Spinal cord (tissue), 10 donors: ENCODE measurements around the gene SETD7. TPM values are rescaled to one million over a fixed set of nuclear protein-coding genes. Genes with fewer than 3 reads are reported as not detected.
"Not testable (repeated sequence)": the region's sequence is repeated elsewhere in the genome, so short reads cannot be mapped to it uniquely, and the experiment has no call there.

Experiments
- DNase-seq, 6 donors: peaks; one replicate each; pipeline versions ENCODE4 v3.0.0 to v3.0.0-alpha.2; 2013 to 2015; ENCODE audit warnings: low spot score in 6 of 6, low read depth in 4 of 6
- H3K27ac ChIP-seq: one replicate; pipeline ENCODE4 v1.5.1; 2013; ENCODE audit warnings: low read depth, low read length, control low read depth
- H3K27me3 ChIP-seq: one replicate; pipeline ENCODE4 v1.6.1; 2013; ENCODE audit warnings: low read length; ENCODE audit not compliant: control insufficient read depth, insufficient read depth
- H3K36me3 ChIP-seq: one replicate; pipeline ENCODE4 v1.6.1; 2013; ENCODE audit warnings: low read length; ENCODE audit not compliant: control insufficient read depth, insufficient read depth
- H3K4me1 ChIP-seq: one replicate; pipeline ENCODE4 v1.6.1; 2013; ENCODE audit warnings: low read length; ENCODE audit not compliant: control insufficient read depth, insufficient read depth
- H3K4me3 ChIP-seq: one replicate; pipeline ENCODE4 v1.5.1; 2013; ENCODE audit warnings: low read depth, low read length, control low read depth
- H3K9me3 ChIP-seq: one replicate; pipeline ENCODE4 v1.6.1; 2013; ENCODE audit warnings: low read length; ENCODE audit not compliant: control insufficient read depth, insufficient read depth
- WGBS: methylation state at CpG from one replicate; pipeline ENCODE4 v1.1.5; 2013; ENCODE audit warnings: missing lambda C conversion rate; ENCODE audit not compliant: insufficient coverage; 5-methylcytosine and 5-hydroxymethylcytosine counted together
- polyA plus RNA-seq, 2 donors: library from polyadenylated mRNA; unstranded; fragments of 120-200 nt; gene quantifications; one replicate each; pipeline ENCODE4 v1.2.1, GENCODE V29; 2013; ENCODE audit not compliant: insufficient read length in 2 of 2
- total RNA-seq, 2 donors: library from RNA; depleted of rRNA in 1 of 2; stranded (reverse); fragments of 120-200 nt in 1 of 2; fragments of >200 nt in 1 of 2; gene quantifications; one replicate each; pipeline versions ENCODE4 v1.2.3 to v1.2.4, GENCODE V29; 2013 to 2014
- donor health status: healthy.

SETD7 gene
- total and polyA plus RNA-seq, 4 donors = 13.2 to 41.0 (median 24.6) TPM

- Histone ChIP-seq H3K36me3 (no peaks in the 10 kb centered on the region), H3K4me1 (no peaks in the 10 kb centered on the region), H3K9me3 (no peaks in the 10 kb centered on the region), H3K4me3 (no peak overlapping the region), H3K27me3 (no peaks in the 10 kb centered on the region), H3K27ac (no peak overlapping the region)
- DNase-seq = no peak
- WGBS = no CpG with 5 or more reads among the region's 4 CpGs
These were observed 90.1 kb downstream of the SETD7 start for GRCh38 chr4:139465922-139466321.

DNA sequence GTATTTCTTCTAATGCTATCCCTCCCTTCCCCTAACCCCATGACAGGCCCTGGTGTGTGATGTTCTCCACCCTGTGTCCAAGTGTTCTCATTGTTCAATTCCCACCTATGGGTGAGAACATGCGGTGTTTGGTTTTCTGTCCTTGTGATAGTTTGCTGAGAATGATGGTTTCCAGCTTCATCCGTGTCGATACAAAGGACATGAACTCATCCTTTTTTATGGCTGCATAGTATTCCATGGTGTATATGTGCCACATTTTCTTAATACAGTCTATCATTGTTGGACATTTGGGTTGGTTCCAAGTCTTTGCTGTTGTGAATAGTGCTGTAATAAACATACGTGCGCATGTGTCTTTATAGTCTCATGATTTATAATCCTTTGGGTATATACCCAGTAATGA lies 91.5 kb downstream of the SETD7 start:
- no CpG with 5 or more reads among the region's 5 CpGs for WGBS
- H3K27me3 ChIP-seq, H3K4me3 ChIP-seq: not testable (repeated sequence)

DNA sequence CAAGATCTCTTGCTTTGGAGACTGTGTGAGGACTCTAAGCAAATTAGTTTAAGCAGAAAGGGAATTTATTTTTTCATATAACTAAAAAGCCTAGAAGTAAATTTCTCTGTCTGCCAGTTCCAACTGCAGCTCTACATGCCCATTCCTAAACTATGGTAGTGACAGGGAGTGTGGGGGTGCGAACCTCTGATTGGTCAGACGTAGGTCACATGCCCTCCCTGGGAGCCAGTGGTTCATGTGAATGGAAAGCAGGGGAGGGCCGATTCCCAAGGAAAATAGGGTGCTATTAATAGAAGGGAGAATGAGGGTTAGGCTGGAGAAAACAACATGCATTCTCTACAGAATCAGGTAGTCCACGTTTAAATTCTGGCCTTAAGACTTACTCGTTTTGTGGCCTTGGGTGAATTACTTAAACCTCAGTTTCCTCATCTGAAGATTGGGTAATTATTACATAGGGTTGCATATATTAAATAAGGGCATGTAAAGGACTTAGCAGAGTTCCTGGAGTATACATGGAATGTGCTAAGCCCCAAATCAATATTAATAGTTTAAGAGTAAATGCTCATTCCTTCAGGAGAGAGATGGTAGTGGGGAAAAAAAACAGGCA lies 94.9 kb downstream of the SETD7 start:
- no peaks in the 10 kb centered on the region for H3K4me1 ChIP-seq
- H3K27ac ChIP-seq = no peak overlapping the region
- H3K4me3 ChIP-seq = no peak overlapping the region
- no peak for DNase-seq
- no peaks in the 10 kb centered on the region for H3K27me3 ChIP-seq
- WGBS = 67% methylated on average over 3 of the region's 5 CpGs
- no peaks in the 10 kb centered on the region for H3K9me3 ChIP-seq
- H3K36me3 ChIP-seq = no peaks in the 10 kb centered on the region

More for the DNA sequence above, 91.5 kb downstream of the SETD7 start:
- H3K4me1 ChIP-seq, DNase-seq, H3K27ac ChIP-seq, H3K36me3 ChIP-seq, H3K9me3 ChIP-seq: not testable (repeated sequence)

- no peak overlapping the region for H3K4me3 ChIP-seq
- WGBS = 100% methylated on average over 3 of the region's 3 CpGs
- no peak overlapping the region for H3K27ac ChIP-seq
These were observed 95.5 kb downstream of the SETD7 start for GRCh38 chr4:139460565-139460964.

GRCh38 chr4:139458999-139459398 lies 97.0 kb downstream of the SETD7 start:
- H3K27ac ChIP-seq = no peak overlapping the region

More at GRCh38 chr4:139460565-139460964, 95.5 kb downstream of the SETD7 start:
- Histone ChIP-seq H3K27me3 (no peaks in the 10 kb centered on the region), H3K36me3 (no peaks in the 10 kb centered on the region), H3K4me1 (no peaks in the 10 kb centered on the region), H3K9me3 (no peaks in the 10 kb centered on the region)
- no peak for DNase-seq

DNA sequence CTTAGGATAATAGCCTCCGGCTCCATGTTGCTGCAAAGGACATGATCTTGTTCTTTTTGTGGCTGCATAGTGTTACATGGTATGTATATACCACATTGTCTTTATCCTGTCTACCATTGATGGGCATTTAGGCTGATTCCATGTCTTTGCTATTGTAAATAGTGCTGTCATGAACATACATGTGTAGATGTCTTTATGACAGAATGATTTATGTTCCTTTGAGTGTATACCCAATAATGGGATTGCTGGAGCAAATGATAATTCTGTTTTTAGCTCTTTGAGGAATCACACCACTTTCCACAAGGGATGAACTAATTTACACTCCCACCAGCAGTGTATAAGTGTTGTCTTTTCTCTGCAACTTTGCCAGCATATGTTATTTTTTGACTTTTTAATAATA lies 97.5 kb downstream of the SETD7 start:
- no peak for DNase-seq
- Histone ChIP-seq H3K27me3 (no peaks in the 10 kb centered on the region), H3K36me3 (no peaks in the 10 kb centered on the region), H3K4me1 (peaks cover 4% of the 10 kb centered on the region), H3K27ac (no peak overlapping the region), H3K9me3 (no peaks in the 10 kb centered on the region), H3K4me3 (no peak overlapping the region)
- WGBS = no CpG with 5 or more reads among the region's 1 CpG

More at GRCh38 chr4:139458999-139459398, 97.0 kb downstream of the SETD7 start:
- Histone ChIP-seq H3K36me3 (no peaks in the 10 kb centered on the region), H3K4me1 (peaks cover 4% of the 10 kb centered on the region), H3K27me3 (no peaks in the 10 kb centered on the region), H3K9me3 (no peaks in the 10 kb centered on the region), H3K4me3 (no peak overlapping the region)
- whole genome bisulfite sequencing = 100% methylated on average over 2 of the region's 3 CpGs
- DNase-seq = no peak

GRCh38 chr4:139457318-139457717 lies 98.7 kb downstream of the SETD7 start:
- Histone ChIP-seq H3K9me3 (no peaks in the 10 kb centered on the region), H3K27me3 (no peaks in the 10 kb centered on the region), H3K4me1 (peaks cover 4% of the 10 kb centered on the region), H3K36me3 (no peaks in the 10 kb centered on the region), H3K4me3 (no peak overlapping the region), H3K27ac (no peak overlapping the region)
- WGBS = 30% methylated on average over 1 of the region's 4 CpGs
- no peak for DNase-seq

- Histone ChIP-seq H3K4me3 (peak overlapping the region; percentile 90), H3K4me1 (peaks cover 4% of the 10 kb centered on the region), H3K27ac (no peak overlapping the region), H3K36me3 (no peaks in the 10 kb centered on the region), H3K9me3 (no peaks in the 10 kb centered on the region), H3K27me3 (no peaks in the 10 kb centered on the region)
- WGBS = no CpG with 5 or more reads among the region's 6 CpGs
- peak in 1 of 6 donors; percentile 9 for DNase-seq
These were observed 100.9 kb downstream of the SETD7 start for GRCh38 chr4:139455126-139455538.

GRCh38 chr4:139454111-139455045 lies 101.6 kb downstream of the SETD7 start, which contains the start of gene RAB33B:
Gene RAB33B (plus strand): TSS chr4:139454121. CDS start chr4:139454196, 75 bp downstream.
- Histone ChIP-seq H3K4me3 (peak within 1 kb of the TSS; percentile 90), H3K27me3 (no peaks in the 10 kb centered on the region), H3K9me3 (no peaks in the 10 kb centered on the region), H3K36me3 (no peaks in the 10 kb centered on the region), H3K27ac (peak within 1 kb of the TSS; percentile 89), H3K4me1 (peaks cover 4% of the 10 kb centered on the region)
- DNase-seq = peak in 4 of 6 donors; percentile 4 to 69 (median 12)
- 1% methylated on average over 37 of the region's 46 CpGs for WGBS
